Urinary bladder (tissue), 4 donors: ENCODE measurements around the gene AATK. TPM values are rescaled to one million over a fixed set of nuclear protein-coding genes. Genes with fewer than 3 reads are reported as not detected.

Source experiments
- DNase-seq: peaks from one replicate; pipeline ENCODE4 v3.0.0-alpha.2; 2015; ENCODE audit errors: extremely low spot score
- H3K27ac ChIP-seq: one replicate; pipeline ENCODE4 v1.5.1; 2013; ENCODE audit warnings: low read depth, mild to moderate bottlenecking, moderate library complexity
- H3K36me3 ChIP-seq: one replicate; pipeline ENCODE4 v1.6.1; 2013; ENCODE audit warnings: mild to moderate bottlenecking, moderate library complexity; ENCODE audit not compliant: insufficient read depth
- H3K4me1 ChIP-seq: one replicate; pipeline ENCODE4 v1.6.1; 2013; ENCODE audit warnings: mild to moderate bottlenecking, moderate library complexity; ENCODE audit not compliant: insufficient read depth
- H3K4me3 ChIP-seq: one replicate; pipeline ENCODE4 v1.5.1; 2013; ENCODE audit warnings: low read depth, low read length
- WGBS: extraction: QIAGEN DNeasy Blood & Tissue Kit; methylation state at CpG from one replicate; pipeline ENCODE4 v1.1.7; 2013; 5-methylcytosine and 5-hydroxymethylcytosine counted together
- polyA plus RNA-seq: library from polyadenylated mRNA; stranded (reverse); fragments of 200-250 nt; gene quantifications from one replicate; pipeline ENCODE4 v1.2.3, GENCODE V29; 2013
- total RNA-seq: library from RNA; depleted of rRNA; stranded (reverse); fragments of >200 nt; gene quantifications from one replicate; pipeline ENCODE4 v1.2.3, GENCODE V29; 2014
- donor health status: healthy with polysubstance abuse.
- donor health status: healthy.

Gene AATK
- total and polyA plus RNA-seq, 2 donors: 7.6 to 9.2 TPM

- H3K27ac ChIP-seq: no peak overlapping the region
- no peaks in the 10 kb centered on the region for H3K36me3 ChIP-seq
- H3K4me1 ChIP-seq: no peaks in the 10 kb centered on the region
- no peak for DNase-seq
- no peak overlapping the region for H3K4me3 ChIP-seq
- 78% methylated on average over 34 of the region's 34 CpGs for WGBS
Observed at GRCh38 chr17:81192386-81193050, 26.5 kb upstream of the AATK start.

- Histone ChIP-seq H3K4me3 (no peak overlapping the region), H3K36me3 (no peaks in the 10 kb centered on the region), H3K4me1 (no peaks in the 10 kb centered on the region), H3K27ac (no peak overlapping the region)
- DNase-seq: no peak
- WGBS: 91% methylated on average over 14 of the region's 14 CpGs
Observed at GRCh38 chr17:81191646-81192045, 25.6 kb upstream of the AATK start.

GRCh38 chr17:81191116-81191515, 25.1 kb upstream of the AATK start:
- no peak overlapping the region for H3K4me3 ChIP-seq
- no peak overlapping the region for H3K27ac ChIP-seq
- no peaks in the 10 kb centered on the region for H3K36me3 ChIP-seq
- WGBS: 89% methylated on average over 20 of the region's 20 CpGs
- no peak for DNase-seq
- H3K4me1 ChIP-seq: no peaks in the 10 kb centered on the region

- Histone ChIP-seq H3K27ac (no peak overlapping the region), H3K4me1 (no peaks in the 10 kb centered on the region), H3K36me3 (no peaks in the 10 kb centered on the region), H3K4me3 (no peak overlapping the region)
- no peak for DNase-seq
- 95% methylated on average over 28 of the region's 28 CpGs for WGBS
Observed at GRCh38 chr17:81190591-81190990, 24.6 kb upstream of the AATK start.

- Histone ChIP-seq H3K4me1 (no peaks in the 10 kb centered on the region), H3K27ac (no peak overlapping the region), H3K4me3 (no peak overlapping the region), H3K36me3 (no peaks in the 10 kb centered on the region)
- 83% methylated on average over 27 of the region's 27 CpGs for WGBS
- DNase-seq: no peak
Observed at GRCh38 chr17:81189670-81190530, 23.9 kb upstream of the AATK start.

- Histone ChIP-seq H3K4me1 (no peaks in the 10 kb centered on the region), H3K27ac (no peak overlapping the region), H3K4me3 (no peak overlapping the region), H3K36me3 (no peaks in the 10 kb centered on the region)
- no peak for DNase-seq
- 95% methylated on average over 7 of the region's 7 CpGs for WGBS
Observed at GRCh38 chr17:81189016-81189415, 23.0 kb upstream of the AATK start.

GRCh38 chr17:81188491-81188840, 22.4 kb upstream of the AATK start:
- no peak for DNase-seq
- no peaks in the 10 kb centered on the region for H3K36me3 ChIP-seq
- no peak overlapping the region for H3K4me3 ChIP-seq
- 96% methylated on average over 12 of the region's 12 CpGs for WGBS
- no peak overlapping the region for H3K27ac ChIP-seq
- no peaks in the 10 kb centered on the region for H3K4me1 ChIP-seq

- DNase-seq: no peak
- Histone ChIP-seq H3K4me1 (no peaks in the 10 kb centered on the region), H3K36me3 (no peaks in the 10 kb centered on the region), H3K4me3 (no peak overlapping the region), H3K27ac (no peak overlapping the region)
- 90% methylated on average over 26 of the region's 26 CpGs for WGBS
Observed at GRCh38 chr17:81187586-81188490, 21.8 kb upstream of the AATK start.

- DNase-seq: no peak
- H3K27ac ChIP-seq: no peak overlapping the region
- no peaks in the 10 kb centered on the region for H3K36me3 ChIP-seq
- no peaks in the 10 kb centered on the region for H3K4me1 ChIP-seq
- no peak overlapping the region for H3K4me3 ChIP-seq
- 92% methylated on average over 11 of the region's 11 CpGs for WGBS
Observed at GRCh38 chr17:81187120-81187519, 21.1 kb upstream of the AATK start.

- DNase-seq: no peak
- Histone ChIP-seq H3K36me3 (no peaks in the 10 kb centered on the region), H3K4me3 (no peak overlapping the region), H3K27ac (no peak overlapping the region), H3K4me1 (no peaks in the 10 kb centered on the region)
- 79% methylated on average over 7 of the region's 7 CpGs for WGBS
Observed at GRCh38 chr17:81186203-81186602, 20.2 kb upstream of the AATK start.

- Histone ChIP-seq H3K36me3 (no peaks in the 10 kb centered on the region), H3K4me3 (no peak overlapping the region), H3K4me1 (no peaks in the 10 kb centered on the region), H3K27ac (no peak overlapping the region)
- WGBS: 26% methylated on average over 15 of the region's 15 CpGs
- DNase-seq: no peak
Observed at GRCh38 chr17:81184555-81184954, 18.5 kb upstream of the AATK start.

GRCh38 chr17:81183807-81184206, 17.8 kb upstream of the AATK start:
- no peak for DNase-seq
- Histone ChIP-seq H3K4me1 (no peaks in the 10 kb centered on the region), H3K4me3 (no peak overlapping the region), H3K36me3 (no peaks in the 10 kb centered on the region), H3K27ac (no peak overlapping the region)
- 88% methylated on average over 11 of the region's 11 CpGs for WGBS

GRCh38 chr17:81183316-81183715, 17.3 kb upstream of the AATK start:
- no peak for DNase-seq
- Histone ChIP-seq H3K4me3 (no peak overlapping the region), H3K27ac (no peak overlapping the region), H3K4me1 (no peaks in the 10 kb centered on the region), H3K36me3 (no peaks in the 10 kb centered on the region)
- 89% methylated on average over 10 of the region's 10 CpGs for WGBS
